Nephron (organoid): ENCODE results near the gene TRAPPC2L.
"Not testable (repeated sequence)": the region's sequence is repeated elsewhere in the genome, so short reads cannot be mapped to it uniquely, and the experiment has no call there.

ENCODE experiments used
- H3K27ac Mint-ChIP-seq, 3 experiments: 2 replicates each; pipeline ENCODE4 v1.8.0; 2020; ENCODE audit warnings: mixed read lengths in 3 of 3, mild to moderate bottlenecking in 2 of 3, moderate library complexity in 1 of 3
- H3K27me3 Mint-ChIP-seq: 2 replicates; pipeline ENCODE4 v1.8.0; 2021; ENCODE audit warnings: low read depth, mild to moderate bottlenecking, moderate library complexity, mixed read lengths
- H3K36me3 Mint-ChIP-seq: 2 replicates; pipeline ENCODE4 v1.8.0; 2020; ENCODE audit warnings: low read depth, mixed read lengths
- H3K4me1 Mint-ChIP-seq: 2 replicates; pipeline ENCODE4 v1.8.0; 2020; ENCODE audit warnings: mixed read lengths
- H3K4me3 Mint-ChIP-seq, 3 experiments: 2 replicates each; pipeline ENCODE4 v1.8.0; 2020; ENCODE audit warnings: mild to moderate bottlenecking in 3 of 3, mixed read lengths in 3 of 3, moderate library complexity in 2 of 3
- H3K9me3 Mint-ChIP-seq: 2 replicates; pipeline ENCODE4 v1.8.0; 2020; ENCODE audit warnings: mixed read lengths
- CTCF ChIP-seq, 3 experiments: fragments of 200-600 bp; sonication (generic); IDR thresholded peaks; one replicate each; pipeline ENCODE4 v1.5.0; 2021; ENCODE audit warnings: antibody characterized with exemption in 3 of 3; ENCODE audit not compliant: unreplicated experiment in 3 of 3

The TRAPPC2L gene

DNA sequence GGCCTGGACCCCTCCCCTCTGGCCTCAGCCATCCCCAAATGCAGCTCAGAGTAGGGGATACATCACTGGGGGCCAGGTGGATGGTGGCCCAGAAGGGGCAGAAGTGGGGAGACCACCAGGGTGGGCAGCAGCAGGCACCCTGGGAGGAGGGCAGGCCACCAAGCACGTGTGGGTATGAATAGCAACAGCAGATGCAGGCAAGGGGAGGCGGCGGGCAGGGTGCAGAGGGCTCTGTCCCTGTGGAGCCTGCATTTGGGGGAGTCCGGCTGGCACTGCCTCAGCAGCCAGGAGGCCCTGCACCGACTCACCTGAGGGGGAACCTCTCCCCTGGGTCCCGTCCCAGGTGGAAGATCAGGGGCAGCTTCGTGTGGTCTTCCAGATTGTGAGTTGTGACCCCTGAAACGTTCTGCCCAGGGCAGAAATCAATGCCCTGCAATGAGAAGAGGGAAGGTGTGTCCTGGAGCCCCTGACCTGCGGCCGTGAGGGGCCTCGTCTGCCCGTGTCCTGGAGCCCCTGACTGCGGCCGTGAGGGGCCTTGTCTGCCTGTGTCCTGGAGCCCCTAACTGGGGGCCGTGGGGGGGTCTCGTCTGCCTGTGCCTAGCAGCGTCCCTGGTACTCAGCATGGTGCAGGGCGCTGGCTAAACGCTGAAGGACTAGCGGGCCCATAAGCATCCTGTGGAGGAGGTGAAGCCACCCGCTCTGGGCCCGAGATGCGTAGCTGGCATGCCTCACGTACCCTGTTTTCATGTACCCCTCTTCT is 34.5 kb upstream of the TRAPPC2L start:
- H3K4me3 Mint-ChIP-seq: no peak overlapping the region
- H3K36me3 Mint-ChIP-seq: peaks cover 5% of the 10 kb centered on the region
- H3K9me3 Mint-ChIP-seq: no peaks in the 10 kb centered on the region
- no peak overlapping the region for H3K27ac Mint-ChIP-seq
- no peaks in the 10 kb centered on the region for H3K4me1 Mint-ChIP-seq
- no peak for TF ChIP-seq CTCF (IDR thresholded peaks at IDR 0.05; ENCODE audit: unreplicated experiment in 3 of 3)
- H3K27me3 Mint-ChIP-seq: no peaks in the 10 kb centered on the region

DNA sequence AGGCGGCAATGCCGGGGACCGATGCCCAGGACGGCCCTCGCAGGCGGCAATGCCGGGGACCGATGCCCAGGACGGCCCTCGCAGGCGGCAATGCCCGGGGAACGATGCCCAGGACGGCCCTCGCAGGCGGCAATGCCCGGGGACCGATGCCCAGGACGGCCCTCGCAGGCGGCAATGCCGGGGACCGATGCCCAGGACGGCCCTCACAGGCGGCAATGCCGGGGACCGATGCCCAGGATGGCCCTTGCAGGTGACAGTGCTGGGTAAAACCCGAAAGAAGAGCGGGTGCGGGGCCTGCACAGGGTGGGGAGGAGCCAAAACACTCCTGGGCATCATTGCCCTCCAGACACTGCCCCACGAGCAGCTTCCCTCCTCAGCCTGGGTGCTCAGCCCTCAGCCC is 33.3 kb upstream of the TRAPPC2L start:
- H3K4me3 Mint-ChIP-seq, H3K27me3 Mint-ChIP-seq, H3K9me3 Mint-ChIP-seq, H3K27ac Mint-ChIP-seq, H3K36me3 Mint-ChIP-seq, H3K4me1 Mint-ChIP-seq: not testable (repeated sequence)

DNA sequence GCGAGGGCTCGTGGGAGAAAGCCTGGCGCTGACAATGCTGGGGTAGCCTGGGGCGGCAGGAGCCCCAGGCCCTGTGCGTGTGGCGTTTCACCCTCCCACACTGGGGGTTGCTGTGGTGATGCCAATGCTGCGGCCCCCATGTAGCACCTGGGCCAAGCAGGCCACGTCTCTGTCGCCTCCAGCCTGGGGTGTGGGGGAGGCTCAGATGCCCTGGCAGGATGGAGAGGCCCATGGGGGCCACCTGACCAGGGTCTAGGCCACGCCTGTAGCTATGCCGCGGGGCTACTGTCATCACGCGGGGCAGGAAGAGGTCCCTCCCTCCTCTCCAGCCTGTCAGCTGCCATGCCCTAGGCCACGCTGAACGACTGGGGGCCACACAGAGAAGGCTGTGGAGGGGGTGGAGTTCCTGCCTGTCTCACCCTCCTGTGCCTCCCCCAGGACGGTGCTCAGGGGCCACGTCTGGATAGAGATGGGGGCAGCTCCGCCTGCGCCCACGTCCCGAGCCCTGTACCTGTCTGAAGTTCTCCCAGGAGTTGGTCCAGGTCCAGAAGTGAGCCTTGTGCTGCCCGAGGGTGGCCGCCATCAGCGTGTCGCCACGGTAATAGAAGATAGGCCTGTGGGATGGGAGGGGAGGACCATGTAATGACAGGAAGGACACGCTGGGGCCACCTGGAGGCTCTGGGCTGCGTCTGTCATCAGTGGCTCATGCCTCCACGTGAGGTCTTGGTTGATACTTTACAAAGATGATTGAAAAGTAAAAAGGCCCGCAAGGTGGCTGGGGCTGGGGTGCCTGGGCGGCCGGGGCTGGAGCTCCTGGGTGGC is 32.5 kb upstream of the TRAPPC2L start:
- TF ChIP-seq CTCF (IDR thresholded peaks at IDR 0.05; ENCODE audit: unreplicated experiment in 3 of 3): no peak
- H3K4me1 Mint-ChIP-seq: no peaks in the 10 kb centered on the region
- H3K27ac Mint-ChIP-seq: no peak overlapping the region
- H3K36me3 Mint-ChIP-seq: peaks cover 5% of the 10 kb centered on the region
- H3K27me3 Mint-ChIP-seq: no peaks in the 10 kb centered on the region
- H3K9me3 Mint-ChIP-seq: no peaks in the 10 kb centered on the region
- no peak overlapping the region for H3K4me3 Mint-ChIP-seq

- Mint-ChIP-seq H3K27ac (no peak overlapping the region), H3K4me1 (no peaks in the 10 kb centered on the region), H3K4me3 (no peak overlapping the region), H3K9me3 (no peaks in the 10 kb centered on the region), H3K36me3 (peaks cover 5% of the 10 kb centered on the region), H3K27me3 (no peaks in the 10 kb centered on the region)
- TF ChIP-seq CTCF (IDR thresholded peaks at IDR 0.05; ENCODE audit: unreplicated experiment in 3 of 3): no peak
Observed at GRCh38 chr16:88825146-88825545, 31.8 kb upstream of the TRAPPC2L start.

DNA sequence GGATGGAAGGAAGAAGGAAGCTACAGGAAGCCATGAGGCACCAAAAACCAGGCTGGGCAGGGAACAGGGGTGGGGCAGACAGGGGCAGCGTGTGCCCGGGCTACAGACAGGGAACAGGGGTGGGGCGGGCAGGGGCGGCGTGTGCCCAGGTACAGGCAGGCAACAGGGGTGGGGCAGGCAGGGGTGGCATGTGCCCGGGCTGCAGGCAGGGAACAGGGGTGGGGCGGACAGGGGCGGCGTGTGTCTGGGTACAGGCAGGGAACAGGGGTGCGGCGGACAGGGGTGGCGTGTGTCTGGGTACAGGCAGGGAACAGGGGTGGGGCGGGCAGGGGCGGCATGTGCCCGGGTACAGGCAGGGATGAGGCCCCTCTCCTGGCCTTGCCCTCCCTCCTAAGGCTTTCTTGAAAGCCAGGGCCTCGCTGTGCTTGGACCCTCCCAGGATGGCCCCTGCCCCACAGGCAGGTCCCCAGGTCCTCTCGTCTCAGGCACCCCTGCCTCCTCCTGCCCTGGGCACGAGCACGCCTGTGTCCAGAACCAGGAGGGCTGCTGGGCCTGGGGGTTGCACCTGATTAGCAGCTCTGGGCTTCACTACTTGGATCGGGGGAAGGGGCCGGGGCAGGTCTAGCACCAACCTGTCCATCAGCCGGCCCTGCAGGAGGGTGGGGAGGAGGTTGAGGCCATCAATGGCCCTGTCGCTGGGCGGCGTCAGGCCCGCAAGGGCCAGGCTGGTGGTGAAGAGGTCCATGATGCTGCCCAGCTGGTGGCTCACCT is 30.7 kb upstream of the TRAPPC2L start:
- Mint-ChIP-seq H3K4me1 (no peaks in the 10 kb centered on the region), H3K27me3 (no peaks in the 10 kb centered on the region), H3K36me3 (peaks cover 5% of the 10 kb centered on the region), H3K27ac (no peak overlapping the region), H3K9me3 (no peaks in the 10 kb centered on the region), H3K4me3 (no peak overlapping the region)
- no peak for TF ChIP-seq CTCF (IDR thresholded peaks at IDR 0.05; ENCODE audit: unreplicated experiment in 3 of 3)

DNA sequence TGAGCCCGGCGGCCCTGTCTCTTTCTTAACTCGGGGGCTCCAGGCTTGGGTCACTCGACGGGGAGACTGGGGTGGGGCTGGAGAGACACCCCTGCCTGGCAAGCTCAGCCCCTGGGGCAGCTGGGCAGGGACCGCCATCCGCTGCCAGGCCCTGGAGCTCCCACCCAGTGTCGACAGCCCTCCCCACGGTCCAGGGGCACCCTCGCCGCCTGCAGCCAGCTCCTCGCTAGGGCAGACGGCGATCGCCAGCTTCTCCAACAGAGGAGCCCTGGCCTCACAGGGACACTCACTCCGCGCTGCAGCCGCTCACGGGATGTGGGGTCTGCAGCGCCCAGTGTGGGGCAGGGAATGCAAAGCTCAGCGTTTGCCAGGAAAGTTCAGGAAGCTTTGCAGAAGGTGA is 29.2 kb upstream of the TRAPPC2L start:
- Mint-ChIP-seq H3K4me3 (no peak overlapping the region), H3K9me3 (no peaks in the 10 kb centered on the region), H3K27ac (no peak overlapping the region), H3K27me3 (no peaks in the 10 kb centered on the region), H3K4me1 (no peaks in the 10 kb centered on the region), H3K36me3 (peaks cover 4% of the 10 kb centered on the region)
- TF ChIP-seq CTCF (IDR thresholded peaks at IDR 0.05; ENCODE audit: unreplicated experiment in 3 of 3): no peak
